PC-9 (cell line): ENCODE measurements around the gene ARL11. TPM values are rescaled to one million over a fixed set of nuclear protein-coding genes. Genes with fewer than 3 reads are reported as not detected.
A peak's percentile ranks its signal among the peaks of the same experiment; 100 is the strongest.

ENCODE experiments used
- BruUV-seq: library from RNA; stranded (reverse); fragments of 400-500 nt; replicated peaks from 2 replicates; lab custom pipeline; 2021; lab: Mats Ljungman, UMichigan
- CTCF ChIA-PET: fragments of 300-600 bp; sonication (Branson Sonifier 250); formaldehyde crosslinking; loops from one replicate; lab custom pipeline; 2022; ENCODE audit warnings: antibody characterized with exemption; lab: Charles Lee
- POLR2A ChIA-PET: fragments of 300-600 bp; sonication (Branson Sonifier 250); formaldehyde crosslinking; loops from one replicate; lab custom pipeline; 2022; ENCODE audit warnings: antibody characterized with exemption; ENCODE audit not compliant: unreplicated experiment; lab: Charles Lee
- DNase-seq, 2 experiments: peaks; one replicate each; pipeline versions ENCODE4 v3.0.0 to v3.0.0-alpha.2; 2015 to 2022; ENCODE audit warnings: mixed read lengths in 1 of 2
- H2AFZ ChIP-seq: fragments of 200-600 bp; sonication (generic); 2 replicates; pipeline ENCODE4 v1.8.1; 2017; ENCODE audit warnings: antibody characterized with exemption
- H3F3A ChIP-seq: fragments of 200-600 bp; sonication (generic); 2 replicates; pipeline ENCODE4 v1.8.1; 2017; ENCODE audit warnings: antibody characterized with exemption, mild to moderate bottlenecking, low read depth; ENCODE audit not compliant: insufficient read depth
- H3K27ac ChIP-seq: fragments of 200-600 bp; sonication (generic); 2 replicates; pipeline ENCODE4 v1.6.1; 2016; ENCODE audit warnings: mixed run types
- H3K27me3 ChIP-seq: fragments of 200-600 bp; sonication (generic); 2 replicates; pipeline ENCODE4 v1.6.1; 2016; ENCODE audit warnings: low read depth, mixed run types; ENCODE audit not compliant: insufficient read depth
- H3K36me3 ChIP-seq: fragments of 200-600 bp; sonication (generic); 2 replicates; pipeline ENCODE4 v1.6.1; 2016; ENCODE audit warnings: low read depth, mixed run types
- H3K4me1 ChIP-seq: fragments of 200-600 bp; sonication (generic); replicated peaks from 2 replicates; pipeline ENCODE4 v1.6.1; 2016; ENCODE audit warnings: mixed run types; ENCODE audit not compliant: insufficient read depth
- H3K4me2 ChIP-seq: fragments of 200-600 bp; sonication (generic); 2 replicates; pipeline ENCODE4 v1.6.1; 2017; ENCODE audit warnings: mixed run types
- H3K4me3 ChIP-seq: fragments of 200-600 bp; sonication (generic); 2 replicates; pipeline ENCODE4 v1.6.1; 2016; ENCODE audit warnings: mixed run types
- H3K79me2 ChIP-seq: fragments of 200-600 bp; sonication (generic); 2 replicates; pipeline ENCODE4 v1.6.1; 2017; ENCODE audit warnings: low read depth, mixed run types
- H3K9me2 ChIP-seq: fragments of 200-600 bp; sonication (generic); 2 replicates; pipeline ENCODE4 v1.8.1; 2017; ENCODE audit warnings: mild to moderate bottlenecking; ENCODE audit not compliant: insufficient read depth
- H3K9me3 ChIP-seq: fragments of 200-600 bp; sonication (generic); 2 replicates; pipeline ENCODE4 v1.8.1; 2016; ENCODE audit warnings: low read depth; ENCODE audit not compliant: insufficient read depth
- H4K20me1 ChIP-seq: fragments of 200-600 bp; sonication (generic); 2 replicates; pipeline ENCODE4 v1.8.1; 2017; ENCODE audit not compliant: insufficient read depth
- EZH2 ChIP-seq: fragments of 200-600 bp; sonication (generic); IDR thresholded peaks from 2 replicates; pipeline ENCODE4 v1.8.0; 2017; ENCODE audit warnings: antibody characterized with exemption, low read depth
- intact Hi-C: fragments of 100-400 bp; cut with micrococcal nuclease; formaldehyde crosslinking; loops from one replicate; pipeline ENCODE4 v1.10.0; 2022; ENCODE audit not compliant: unreplicated experiment
- total RNA-seq: library from RNA; stranded (reverse); gene quantifications from 2 replicates; pipeline ENCODE4 v1.2.3, GENCODE V29; 2021
- TF ChIP-seq, protein P1 (sequence below): fragments of 200-600 bp; sonication (generic); conservative IDR thresholded peaks from 2 replicates; pipeline ENCODE4 v1.6.1; 2017; ENCODE audit warnings: mixed run types, antibody characterized with exemption, mild to moderate bottlenecking, moderate library complexity

The ARL11 gene
- total RNA-seq, 1 experiment from 2014 or later, result 3.7 TPM

DNA sequence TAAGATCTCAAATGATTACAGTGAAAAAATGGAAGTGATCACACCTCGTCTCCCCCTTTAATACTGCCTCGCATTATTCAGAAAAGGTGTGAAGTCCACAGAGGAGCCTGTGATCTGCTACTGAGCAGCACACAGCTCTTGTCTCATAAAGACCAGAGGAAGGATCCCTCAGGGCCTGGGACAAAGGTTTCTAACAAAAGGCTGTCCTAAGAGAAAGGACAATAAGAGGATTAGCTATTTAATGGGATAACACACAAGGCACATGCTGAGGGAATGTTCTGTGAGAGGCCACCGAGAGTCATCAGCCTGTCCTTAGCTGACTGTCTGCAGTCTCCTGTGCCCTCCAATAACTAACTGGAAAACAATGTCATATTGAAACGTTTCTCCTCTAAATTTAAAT is 36.3 kb downstream of the ARL11 start:
- H3F3A ChIP-seq, result no peaks in the 10 kb centered on the region
- H3K9me3 ChIP-seq, result no peaks in the 10 kb centered on the region
- no peaks in the 10 kb centered on the region for H3K4me1 ChIP-seq
- TF ChIP-seq, protein P1, sequence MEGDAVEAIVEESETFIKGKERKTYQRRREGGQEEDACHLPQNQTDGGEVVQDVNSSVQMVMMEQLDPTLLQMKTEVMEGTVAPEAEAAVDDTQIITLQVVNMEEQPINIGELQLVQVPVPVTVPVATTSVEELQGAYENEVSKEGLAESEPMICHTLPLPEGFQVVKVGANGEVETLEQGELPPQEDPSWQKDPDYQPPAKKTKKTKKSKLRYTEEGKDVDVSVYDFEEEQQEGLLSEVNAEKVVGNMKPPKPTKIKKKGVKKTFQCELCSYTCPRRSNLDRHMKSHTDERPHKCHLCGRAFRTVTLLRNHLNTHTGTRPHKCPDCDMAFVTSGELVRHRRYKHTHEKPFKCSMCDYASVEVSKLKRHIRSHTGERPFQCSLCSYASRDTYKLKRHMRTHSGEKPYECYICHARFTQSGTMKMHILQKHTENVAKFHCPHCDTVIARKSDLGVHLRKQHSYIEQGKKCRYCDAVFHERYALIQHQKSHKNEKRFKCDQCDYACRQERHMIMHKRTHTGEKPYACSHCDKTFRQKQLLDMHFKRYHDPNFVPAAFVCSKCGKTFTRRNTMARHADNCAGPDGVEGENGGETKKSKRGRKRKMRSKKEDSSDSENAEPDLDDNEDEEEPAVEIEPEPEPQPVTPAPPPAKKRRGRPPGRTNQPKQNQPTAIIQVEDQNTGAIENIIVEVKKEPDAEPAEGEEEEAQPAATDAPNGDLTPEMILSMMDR, result no peak
- POLR2A ChIA-PET, result no interaction called here
- H3K36me3 ChIP-seq, result peaks cover 18% of the 10 kb centered on the region
- no peak for DNase-seq
- BruUV-seq, result no TSS peak
- peaks cover 2% of the 10 kb centered on the region; the same call in 1 of the 2 replicates for H3K79me2 ChIP-seq
- no peak overlapping the region for H3K4me3 ChIP-seq
- H3K9me2 ChIP-seq, result no peaks in the 10 kb centered on the region
- H3K27me3 ChIP-seq, result no peaks in the 10 kb centered on the region
- CTCF ChIA-PET, result no interaction called here
- H4K20me1 ChIP-seq, result no peaks in the 10 kb centered on the region
- H3K27ac ChIP-seq, result no peak overlapping the region
- H2AFZ ChIP-seq, result no peak overlapping the region
- no peak overlapping the region for H3K4me2 ChIP-seq
- intact Hi-C loops, result no loop called here

DNA sequence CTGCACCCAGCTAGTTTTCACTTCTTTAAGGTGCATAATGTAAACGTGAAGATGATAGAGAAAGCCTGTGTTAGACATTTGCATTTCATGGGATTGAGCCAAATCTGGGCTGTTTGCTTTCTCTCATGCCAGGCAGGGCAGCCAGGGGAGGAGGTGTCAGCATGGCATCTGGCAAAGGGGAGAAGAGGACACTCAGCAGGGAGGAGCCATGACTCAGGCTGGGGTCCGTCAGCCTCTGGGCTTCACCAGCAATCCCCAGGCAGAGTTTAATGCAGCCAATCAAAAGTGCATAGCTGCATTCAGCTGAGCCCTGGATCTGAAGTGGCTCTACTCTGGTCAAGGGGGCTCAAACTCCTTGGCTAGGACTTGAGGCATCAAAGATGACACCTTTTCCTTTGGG is 39.5 kb downstream of the ARL11 start:
- H3K27ac ChIP-seq, result no peak overlapping the region
- H3K4me1 ChIP-seq, result no peaks in the 10 kb centered on the region
- BruUV-seq, result no TSS peak
- H3K27me3 ChIP-seq, result no peaks in the 10 kb centered on the region
- no peaks in the 10 kb centered on the region for H3K9me3 ChIP-seq
- H4K20me1 ChIP-seq, result peaks cover 13% of the 10 kb centered on the region
- POLR2A ChIA-PET, result no interaction called here
- no peak for TF ChIP-seq EZH2
- TF ChIP-seq, protein P1, result no peak
- no peak overlapping the region for H3K4me2 ChIP-seq
- H3K36me3 ChIP-seq, result peaks cover 14% of the 10 kb centered on the region
- no peaks in the 10 kb centered on the region for H3K9me2 ChIP-seq
- no peak overlapping the region for H2AFZ ChIP-seq
- H3K79me2 ChIP-seq, result peaks cover 22% of the 10 kb centered on the region; the same call in 1 of the 2 replicates
- no peak for DNase-seq
- H3F3A ChIP-seq, result peaks cover 6% of the 10 kb centered on the region; the same call in 1 of the 2 replicates
- intact Hi-C loops, result loop anchor here (2.0 kb wide), 1 partner anchor 181 kb away; no protein-coding TSS in a partner anchor
- CTCF ChIA-PET, result no interaction called here
- no peak overlapping the region for H3K4me3 ChIP-seq

DNA sequence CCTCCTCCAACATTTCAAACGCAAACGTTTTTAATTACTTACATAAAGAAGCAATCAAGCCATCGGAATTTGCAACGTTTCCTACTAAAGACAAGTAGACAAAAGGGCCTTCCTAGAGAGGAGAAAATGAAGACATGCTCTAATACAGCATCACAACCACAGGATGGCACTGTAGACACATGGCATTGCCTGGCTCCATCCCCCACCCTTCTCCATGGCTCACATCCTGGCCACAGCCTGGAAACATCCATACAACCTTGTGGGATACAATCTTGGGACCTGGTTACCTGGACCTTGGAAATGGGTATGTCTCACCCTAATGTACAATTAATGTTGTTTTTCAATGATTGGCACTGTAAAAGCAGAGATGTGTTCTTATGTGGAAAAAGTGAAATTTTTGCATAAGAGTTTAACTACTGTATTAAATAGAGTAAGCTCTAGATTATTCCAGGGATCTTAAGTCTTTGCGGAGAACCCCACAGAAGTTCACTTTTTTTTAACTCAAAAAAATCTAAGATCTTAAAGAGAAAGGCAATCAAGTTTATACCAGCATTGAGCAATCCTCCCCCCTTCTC is 41.5 kb downstream of the ARL11 start:
- ChIA-PET POLR2A (interaction anchor here (0.7 kb wide), 1 partner anchor 13 kb away, joined by 3 read pairs; no protein-coding TSS in a partner anchor), CTCF (interaction anchor here (0.6 kb wide), 1 partner anchor 541 kb away, joined by 3 read pairs; no protein-coding TSS in a partner anchor)
- intact Hi-C loops, result loop anchor here (1.0 to 2.0 kb wide), 2 partner anchors 179 to 1400 kb away; no protein-coding TSS in a partner anchor

More for the DNA sequence above, 41.5 kb downstream of the ARL11 start:
- no TSS peak for BruUV-seq
- Histone ChIP-seq H3K4me1 (no peaks in the 10 kb centered on the region), H3K4me3 (no peak overlapping the region), H3K27me3 (no peaks in the 10 kb centered on the region), H3K4me2 (no peak overlapping the region), H3K79me2 (peaks cover 30% of the 10 kb centered on the region; the same call in 1 of the 2 replicates), H3K27ac (no peak overlapping the region), H3F3A (peaks cover 6% of the 10 kb centered on the region; the same call in 1 of the 2 replicates), H2AFZ (no peak overlapping the region), H3K9me2 (no peaks in the 10 kb centered on the region), H3K36me3 (peaks cover 6% of the 10 kb centered on the region), H4K20me1 (peaks cover 22% of the 10 kb centered on the region), H3K9me3 (no peaks in the 10 kb centered on the region)
- TF ChIP-seq, protein P1, result peak; percentile 75
- no peak for TF ChIP-seq EZH2
- DNase-seq, result peak in 1 of 2 experiments; percentile 48
